Peyer's patch (tissue), 4 donors: ENCODE results near the gene PRR15L. TPM values are rescaled to one million over a fixed set of nuclear protein-coding genes. Genes with fewer than 3 reads are reported as not detected.

ENCODE experiments used
- DNase-seq, 3 donors: peaks; one replicate each; pipeline ENCODE4 v3.0.0-alpha.2; 2017 to 2019
- H3K27ac ChIP-seq, 4 donors: fragments of 200-600 bp; sonication (generic); one replicate each; pipeline ENCODE4 v1.5.1; 2016 to 2019
- H3K27me3 ChIP-seq, 2 donors: fragments of 200-600 bp; sonication (generic); one replicate each; pipeline ENCODE4 v1.5.1; 2019
- H3K36me3 ChIP-seq, 3 donors: fragments of 200-600 bp; sonication (generic); one replicate each; pipeline ENCODE4 v1.5.1; 2016 to 2019
- H3K4me1 ChIP-seq, 4 donors: fragments of 200-600 bp; sonication (generic); one replicate each; pipeline ENCODE4 v1.5.1; 2016 to 2019
- H3K4me3 ChIP-seq, 4 donors: fragments of 200-600 bp; sonication (generic); 1 replicate in 3 of 4; 2 replicates in 1 of 4; pipeline ENCODE4 v1.5.1; 2016 to 2019; ENCODE audit warnings: mild to moderate bottlenecking in 1 of 4
- H3K9me3 ChIP-seq, 4 donors: fragments of 200-600 bp; sonication (generic); one replicate each; pipeline ENCODE4 v1.5.1; 2016 to 2019; ENCODE audit warnings: mild to moderate bottlenecking in 1 of 4
- CTCF ChIP-seq, 6 experiments: fragments of 450-650 bp in 4 of 6; fragments of 200-600 bp in 2 of 6; sonication (generic) in 1 of 6; IDR thresholded peaks; one replicate each; pipeline ENCODE4 v1.5.1; 2017 to 2019; ENCODE audit warnings: antibody characterized with exemption in 6 of 6, mild to moderate bottlenecking in 3 of 6, moderate library complexity in 1 of 6
- POLR2A ChIP-seq, 2 donors: fragments of 450-650 bp; IDR thresholded peaks; one replicate each; pipeline ENCODE4 v1.5.1; 2017; ENCODE audit warnings: antibody characterized with exemption in 2 of 2, mild to moderate bottlenecking in 2 of 2, moderate library complexity in 2 of 2
- total RNA-seq, 4 donors: library from RNA; depleted of rRNA; stranded (reverse); fragments of >200 nt; gene quantifications; one replicate each; pipeline ENCODE4 v1.1.0, GENCODE V29; 2016

Gene PRR15L
- total RNA-seq, 4 donors from 2014 or later, result 88.3 to 358 (median 288) TPM

- no peaks in the 10 kb centered on the region for H3K27me3 ChIP-seq
- no peaks in the 10 kb centered on the region for H3K36me3 ChIP-seq
- no peak overlapping the region for H3K4me3 ChIP-seq
- H3K27ac ChIP-seq, result peak overlapping the region in 2 of 4 donors; percentile 67 to 70
- peaks cover 0 to 7% (median 0%) of the 10 kb centered on the region in 4 donors for H3K4me1 ChIP-seq
- TF ChIP-seq CTCF (IDR thresholded peaks at IDR 0.05) (no peak), POLR2A (IDR thresholded peaks at IDR 0.05) (no peak)
- H3K9me3 ChIP-seq, result no peaks in the 10 kb centered on the region
- no peak for DNase-seq
These were observed 51.2 kb downstream of the PRR15L start for GRCh38 chr17:47906443-47906842.

- Histone ChIP-seq H3K4me3 (no peak overlapping the region), H3K4me1 (peaks cover 0 to 7% (median 0%) of the 10 kb centered on the region in 4 donors), H3K36me3 (no peaks in the 10 kb centered on the region), H3K27me3 (no peaks in the 10 kb centered on the region), H3K27ac (peak overlapping the region; percentile 19 to 70 (median 52)), H3K9me3 (no peaks in the 10 kb centered on the region)
- no peak for TF ChIP-seq POLR2A (IDR thresholded peaks at IDR 0.05)
- no peak for TF ChIP-seq CTCF (IDR thresholded peaks at IDR 0.05)
- no peak for DNase-seq
These were observed 52.4 kb downstream of the PRR15L start for GRCh38 chr17:47905221-47905733.

- Histone ChIP-seq H3K4me1 (peaks cover 0 to 13% (median 2%) of the 10 kb centered on the region in 4 donors), H3K36me3 (no peaks in the 10 kb centered on the region)
These were observed 55.5 kb downstream of the PRR15L start for GRCh38 chr17:47902039-47902744.

More at GRCh38 chr17:47902039-47902744, 55.5 kb downstream of the PRR15L start:
- H3K27me3 ChIP-seq, result no peaks in the 10 kb centered on the region
- H3K4me3 ChIP-seq, result no peak overlapping the region
- H3K27ac ChIP-seq, result no peak overlapping the region
- DNase-seq, result no peak
- TF ChIP-seq CTCF (IDR thresholded peaks at IDR 0.05) (no peak), POLR2A (IDR thresholded peaks at IDR 0.05) (no peak)
- H3K9me3 ChIP-seq, result no peaks in the 10 kb centered on the region

Other genes with a start within 250 kb of the PRR15L start
- gene TBX21, start 224.6 kb downstream of the PRR15L start, total RNA-seq, result under 1 TPM in 3 of 4 donors, not detected in 1; 0.53 to 0.85 (median 0.67) TPM
- gene OSBPL7, start 136.1 kb downstream of the PRR15L start, total RNA-seq, result 100 to 1,000 TPM in 1 of 4 donors, 10 to 100 TPM in 3; 31.4 to 104 (median 70.9) TPM
- gene MRPL10, start 126.3 kb downstream of the PRR15L start, total RNA-seq, result 10 to 100 TPM; 30.5 to 50.4 (median 34.8) TPM
- gene LRRC46, start 126.2 kb downstream of the PRR15L start, total RNA-seq, result under 1 TPM in 1 of 4 donors, not detected in 3; 0.40 TPM
- gene SCRN2, start 116.6 kb downstream of the PRR15L start, total RNA-seq, result 100 to 1,000 TPM in 2 of 4 donors, 10 to 100 TPM in 2; 56.2 to 126 (median 86.9) TPM
- 10 to 100 TPM in 2 of 4 donors, 1 to 10 TPM in 2; 3.3 to 27.0 (median 16.6) TPM for gene SP6, start 106.7 kb downstream of the PRR15L start, total RNA-seq
- 10 to 100 TPM in 3 of 4 donors, 1 to 10 TPM in 1; 8.6 to 29.7 (median 16.6) TPM for gene SP2, start 61.6 kb downstream of the PRR15L start, total RNA-seq
- gene PNPO, start 16.3 kb downstream of the PRR15L start, total RNA-seq, result 100 to 1,000 TPM in 1 of 4 donors, 10 to 100 TPM in 3; 23.9 to 103 (median 64.6) TPM
- gene CDK5RAP3, start 13.2 kb upstream of the PRR15L start, total RNA-seq, result 1,000 to 10,000 TPM in 1 of 4 donors, 100 to 1,000 TPM in 3; 198 to 1,062 (median 553) TPM
- gene COPZ2, start 79.9 kb upstream of the PRR15L start, total RNA-seq, result 10 to 100 TPM in 2 of 4 donors, 1 to 10 TPM in 2; 2.2 to 27.2 (median 7.0) TPM
- 100 to 1,000 TPM in 3 of 4 donors, 10 to 100 TPM in 1; 89.1 to 228 (median 217) TPM for gene NFE2L1, start 90.5 kb upstream of the PRR15L start, total RNA-seq
- gene CBX1, start 143.6 kb upstream of the PRR15L start, total RNA-seq, result 10 to 100 TPM in 1 of 4 donors, 1 to 10 TPM in 3; 7.2 to 14.0 (median 8.5) TPM
- gene SNX11, start 149.9 kb upstream of the PRR15L start, total RNA-seq, result 10 to 100 TPM in 3 of 4 donors, 1 to 10 TPM in 1; 9.5 to 19.8 (median 15.0) TPM